Stimulated activated CD8-positive, alpha-beta memory T cell treated with anti-CD3 and anti-CD28 coated beads, Interleukin-7, amount 100 ng/mL, for 48 hours (primary cell): ENCODE measurements around the gene MINK1.
"Not testable (repeated sequence)": the region's sequence is repeated elsewhere in the genome, so short reads cannot be mapped to it uniquely, and the experiment has no call there.

Source experiments
- DNase-seq, 2 donors: peaks; one replicate each; pipeline ENCODE4 v3.0.0-alpha.2; 2020; ENCODE audit warnings: low read depth in 1 of 2; ENCODE audit errors: extremely low read depth in 1 of 2

Gene MINK1

DNA sequence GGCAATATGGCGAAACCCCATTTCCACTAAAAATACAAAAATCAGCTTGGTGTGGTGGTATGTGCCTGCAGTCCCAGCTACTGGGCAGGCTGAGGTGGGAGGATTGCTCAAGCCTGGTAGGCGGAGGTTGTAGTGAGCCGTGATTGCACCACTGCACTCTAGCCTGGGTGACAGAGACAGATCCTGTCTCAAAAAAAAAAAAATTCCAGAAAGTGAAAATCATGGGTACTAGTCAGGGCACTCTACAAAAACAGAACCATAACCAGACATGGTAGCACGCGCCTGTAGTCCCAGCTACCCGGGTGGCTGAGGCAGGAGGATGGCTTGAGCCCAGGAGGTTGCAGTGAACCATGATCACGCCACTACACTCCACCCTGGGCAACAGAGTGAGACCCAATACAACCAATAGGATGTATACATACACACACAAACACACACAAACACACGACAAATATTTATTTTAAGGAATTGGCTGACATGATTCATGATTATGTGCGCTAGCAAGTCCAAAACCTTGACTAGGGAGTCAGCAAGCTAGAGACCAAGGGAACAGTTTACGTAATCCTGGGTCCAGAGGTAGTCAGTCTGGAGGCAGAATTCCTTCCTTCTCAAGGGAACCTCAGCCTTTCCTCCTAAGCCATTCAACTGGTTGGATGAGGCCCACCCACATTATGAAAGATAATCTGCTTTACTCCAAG, 87.4 kb downstream of the MINK1 start:
- no peak for DNase-seq

DNA sequence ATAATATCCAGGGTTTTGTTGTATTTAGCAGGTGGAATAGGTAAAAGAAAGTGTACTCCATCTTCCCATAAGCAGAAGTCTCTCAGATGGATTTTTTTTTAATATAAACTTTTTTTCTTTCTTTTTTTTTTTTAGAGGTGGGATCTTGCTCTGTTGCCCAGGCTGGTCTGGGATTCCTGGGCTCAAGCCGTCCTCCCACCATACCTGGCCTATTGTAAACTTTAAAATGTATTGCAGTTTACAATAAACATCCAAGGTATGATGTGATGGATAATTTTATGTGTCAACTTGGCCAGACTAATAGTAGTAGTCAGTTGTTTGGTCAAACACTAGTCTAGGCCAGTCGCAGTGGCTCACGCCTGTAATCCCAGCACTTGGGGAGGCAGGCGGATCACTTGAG, 88.2 kb downstream of the MINK1 start:
- no peak for DNase-seq

GRCh38 chr17:4926577-4927335, 93.6 kb downstream of the MINK1 start:
- not testable (repeated sequence) for DNase-seq

DNA sequence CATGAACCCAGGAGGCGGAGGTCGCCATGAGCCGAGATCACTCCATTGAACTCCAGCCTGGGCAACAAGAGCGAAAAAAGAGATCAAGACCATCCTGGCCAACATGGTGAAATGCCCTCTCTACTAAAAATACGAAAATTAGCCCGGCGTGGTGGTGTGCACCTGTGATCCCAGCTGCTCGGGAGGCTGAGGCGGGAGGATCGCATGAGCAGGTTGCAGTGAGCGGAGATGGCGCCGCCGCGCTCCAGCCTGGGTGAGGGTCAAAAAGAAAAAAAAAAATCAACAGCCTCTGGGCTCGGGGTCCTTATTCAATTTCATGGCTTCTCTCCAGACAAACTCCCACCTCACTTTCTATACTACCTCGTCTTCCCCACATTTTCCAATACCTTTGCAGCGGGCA, 95.7 kb downstream of the MINK1 start:
- no peak for DNase-seq

DNA sequence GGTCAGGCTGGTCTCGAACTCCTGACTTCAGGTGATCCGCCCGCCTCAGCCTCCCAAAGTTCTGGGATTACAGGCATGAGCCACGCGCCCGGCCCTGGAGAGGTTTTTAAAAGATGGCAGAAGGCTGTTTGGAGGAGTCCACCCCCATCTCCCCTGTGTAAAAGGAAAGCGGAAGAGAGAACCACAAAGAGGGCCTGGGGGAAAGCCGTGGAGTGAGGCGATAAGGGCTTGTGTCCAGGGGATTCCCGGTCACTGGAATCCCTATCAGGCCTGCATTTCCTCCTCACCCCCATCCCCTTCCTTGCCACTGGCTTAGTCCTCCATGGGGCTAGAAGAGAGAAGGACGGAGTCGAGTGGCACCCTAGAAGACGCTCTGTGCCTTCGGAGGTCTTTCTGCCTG, 98.8 kb downstream of the MINK1 start, which contains the start of gene GP1BA:
GP1BA (plus strand) TSS at position 315 of the 400 bp plus-strand sequence. CDS start 328 bp downstream, outside the sequence.
- no peak for DNase-seq

- DNase-seq: no peak
Observed at GRCh38 chr17:4932756-4933155, 99.6 kb downstream of the MINK1 start.

DNA sequence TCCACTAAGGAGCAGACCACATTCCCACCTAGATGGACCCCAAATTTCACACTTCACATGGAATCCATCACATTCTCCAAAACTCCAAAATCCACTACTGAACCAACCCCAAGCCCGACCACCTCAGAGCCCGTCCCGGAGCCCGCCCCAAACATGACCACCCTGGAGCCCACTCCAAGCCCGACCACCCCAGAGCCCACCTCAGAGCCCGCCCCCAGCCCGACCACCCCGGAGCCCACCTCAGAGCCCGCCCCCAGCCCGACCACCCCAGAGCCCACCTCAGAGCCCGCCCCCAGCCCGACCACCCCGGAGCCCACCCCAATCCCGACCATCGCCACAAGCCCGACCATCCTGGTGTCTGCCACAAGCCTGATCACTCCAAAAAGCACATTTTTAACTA, 100.5 kb downstream of the MINK1 start:
- DNase-seq: no peak

DNA sequence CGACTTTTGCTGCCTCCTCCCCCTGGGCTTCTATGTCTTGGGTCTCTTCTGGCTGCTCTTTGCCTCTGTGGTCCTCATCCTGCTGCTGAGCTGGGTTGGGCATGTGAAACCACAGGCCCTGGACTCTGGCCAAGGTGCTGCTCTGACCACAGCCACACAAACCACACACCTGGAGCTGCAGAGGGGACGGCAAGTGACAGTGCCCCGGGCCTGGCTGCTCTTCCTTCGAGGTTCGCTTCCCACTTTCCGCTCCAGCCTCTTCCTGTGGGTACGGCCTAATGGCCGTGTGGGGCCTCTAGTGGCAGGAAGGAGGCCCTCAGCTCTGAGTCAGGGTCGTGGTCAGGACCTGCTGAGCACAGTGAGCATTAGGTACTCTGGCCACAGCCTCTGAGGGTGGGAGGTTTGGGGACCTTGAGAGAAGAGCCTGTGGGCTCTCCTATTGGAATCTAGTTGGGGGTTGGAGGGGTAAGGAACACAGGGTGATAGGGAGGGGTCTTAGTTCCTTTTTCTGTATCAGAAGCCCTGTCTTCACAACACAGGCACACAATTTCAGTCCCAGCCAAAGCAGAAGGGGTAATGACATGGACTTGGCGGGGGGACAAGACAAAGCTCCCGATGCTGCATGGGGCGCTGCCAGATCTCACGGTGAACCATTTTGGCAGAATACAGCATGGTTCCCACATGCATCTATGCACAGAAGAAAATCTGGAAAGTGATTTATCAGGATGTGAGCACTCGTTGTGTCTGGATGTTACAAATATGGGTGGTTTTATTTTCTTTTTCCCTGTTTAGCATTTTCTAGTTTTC, 101.2 kb downstream of the MINK1 start:
- DNase-seq: no peak

DNA sequence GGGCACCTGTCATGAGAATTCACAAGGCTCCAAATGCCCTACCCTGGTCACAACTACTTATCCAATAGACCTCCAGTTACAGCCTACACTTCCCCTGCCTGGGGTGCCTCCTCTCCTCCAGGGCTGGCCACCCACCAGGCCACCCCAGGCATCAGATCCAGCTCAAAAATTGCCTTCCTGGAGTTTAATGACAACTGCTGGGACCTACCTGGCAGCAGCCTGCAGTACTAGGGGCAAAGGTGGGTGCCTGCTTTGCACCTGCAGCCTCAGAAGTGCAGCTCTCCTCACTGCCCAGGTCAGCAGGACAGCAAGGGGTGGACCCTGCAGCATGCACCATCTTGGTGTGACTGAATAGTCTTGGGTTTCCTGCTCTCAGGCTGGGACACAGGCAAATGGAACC, 102.5 kb downstream of the MINK1 start:
- no peak for DNase-seq

GRCh38 chr17:4936436-4936835, 103.3 kb downstream of the MINK1 start:
- DNase-seq: no peak

- no peak for DNase-seq
Observed at GRCh38 chr17:4937553-4937952, 104.4 kb downstream of the MINK1 start.

DNA sequence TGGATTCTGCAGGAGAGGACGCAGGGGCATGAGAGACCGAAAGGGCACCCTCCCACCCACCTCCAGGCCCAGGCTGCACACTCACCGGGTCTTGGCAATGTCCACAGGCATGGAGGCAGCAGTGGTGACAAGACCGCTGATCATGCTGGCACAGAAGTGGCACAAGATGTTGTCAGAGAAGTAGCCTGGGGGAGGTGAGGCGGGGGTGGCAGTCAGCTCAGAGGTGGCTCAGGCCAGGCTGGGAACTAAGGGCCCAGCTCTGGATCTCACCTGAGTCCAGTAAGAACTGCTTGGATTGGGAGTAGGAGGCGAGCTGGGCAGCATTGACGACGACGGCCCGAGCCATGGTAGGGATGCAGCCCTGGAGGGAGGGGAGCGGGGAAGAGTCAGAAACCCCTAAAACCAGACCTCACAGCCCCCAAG, 104.9 kb downstream of the MINK1 start:
- DNase-seq: no peak

GRCh38 chr17:4938688-4939545, 105.8 kb downstream of the MINK1 start:
- no peak for DNase-seq

GRCh38 chr17:4939546-4939795, 106.3 kb downstream of the MINK1 start:
- no peak for DNase-seq

GRCh38 chr17:4939796-4940554, 106.8 kb downstream of the MINK1 start, which contains the start of the genes RNF167 and SLC25A11:
Gene RNF167, plus strand, starts transcription at chr17:4940268. Its CDS starts 642 bp downstream, at chr17:4940910.
Gene SLC25A11, minus strand, starts transcription at chr17:4940046. Its CDS starts 136 bp downstream, at chr17:4939910.
- DNase-seq: peak; percentile 92 to 97

- DNase-seq: no peak
Observed at GRCh38 chr17:4940555-4941318, 107.6 kb downstream of the MINK1 start.

GRCh38 chr17:4941319-4941610, 108.1 kb downstream of the MINK1 start:
- DNase-seq: no peak

DNA sequence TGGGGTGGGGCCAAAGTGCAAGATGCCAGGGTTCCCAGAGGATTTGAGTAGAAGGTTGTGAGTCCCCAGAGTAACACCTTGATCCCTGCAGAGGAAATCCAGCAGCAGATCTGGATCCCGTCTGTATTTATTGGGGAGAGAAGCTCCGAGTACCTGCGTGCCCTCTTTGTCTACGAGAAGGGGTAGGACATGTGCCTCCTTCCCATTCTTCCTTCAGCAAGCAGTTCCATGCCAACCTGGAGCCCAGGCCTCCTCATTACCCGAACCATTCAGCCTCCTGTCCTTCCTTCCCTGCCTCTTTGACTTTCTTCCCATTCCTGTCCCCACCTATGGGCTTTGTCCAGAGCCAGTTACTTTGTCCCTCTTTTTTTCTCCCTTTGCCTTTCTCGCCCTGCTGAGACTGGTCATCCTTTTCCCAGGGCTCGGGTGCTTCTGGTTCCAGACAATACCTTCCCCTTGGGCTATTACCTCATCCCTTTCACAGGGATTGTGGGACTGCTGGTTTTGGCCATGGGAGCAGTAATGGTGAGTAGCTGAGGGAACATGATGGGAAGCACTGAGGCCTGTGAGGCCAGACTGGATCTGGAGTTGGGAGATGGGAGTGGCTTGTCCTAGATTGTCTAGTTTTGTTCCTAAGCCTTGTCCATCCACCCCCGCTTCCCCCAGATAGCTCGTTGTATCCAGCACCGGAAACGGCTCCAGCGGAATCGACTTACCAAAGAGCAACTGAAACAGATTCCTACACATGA, 109.8 kb downstream of the MINK1 start:
- no peak for DNase-seq

DNA sequence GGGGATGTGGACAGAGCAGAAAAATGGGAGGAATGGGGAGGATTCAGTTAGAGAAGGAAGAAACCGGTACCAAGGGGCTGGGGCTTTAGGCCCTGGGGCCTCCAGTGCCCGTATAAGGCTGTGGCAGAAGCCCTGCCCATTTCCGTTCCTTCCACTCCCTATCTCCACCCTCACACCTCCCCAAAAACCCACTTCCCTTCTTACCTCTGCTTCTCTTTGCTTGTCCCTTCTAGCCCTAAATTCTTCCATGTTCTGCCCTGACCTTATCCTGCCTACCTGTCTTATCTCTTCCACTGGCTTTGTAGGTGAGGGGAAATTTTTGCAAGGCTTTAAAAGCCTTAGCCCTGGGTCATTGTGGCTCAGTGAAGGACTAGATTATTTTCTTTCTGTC, 111.0 kb downstream of the MINK1 start:
- DNase-seq: peak in 1 of 2 donors; percentile 28
